ENCODE data around the gene KANSL1L. TPM values are rescaled to one million over a fixed set of nuclear protein-coding genes. Genes with fewer than 3 reads are reported as not detected.
A peak's percentile ranks its signal among the peaks of the same experiment; 100 is the strongest.

Gene KANSL1L
- total RNA-seq, 1 donor from 2014 or later, result 67.1 TPM

- no peak for DNase-seq (ENCODE audit: low read depth)
These were observed 177.2 kb downstream of the KANSL1L start for GRCh38 chr2:209993968-209994367.

- no peak for DNase-seq (ENCODE audit: low read depth)
These were observed 180.4 kb downstream of the KANSL1L start for GRCh38 chr2:209990838-209991237.

GRCh38 chr2:209988010-209988409 is 183.2 kb downstream of the KANSL1L start:
- no peak for DNase-seq (ENCODE audit: low read depth)

DNA sequence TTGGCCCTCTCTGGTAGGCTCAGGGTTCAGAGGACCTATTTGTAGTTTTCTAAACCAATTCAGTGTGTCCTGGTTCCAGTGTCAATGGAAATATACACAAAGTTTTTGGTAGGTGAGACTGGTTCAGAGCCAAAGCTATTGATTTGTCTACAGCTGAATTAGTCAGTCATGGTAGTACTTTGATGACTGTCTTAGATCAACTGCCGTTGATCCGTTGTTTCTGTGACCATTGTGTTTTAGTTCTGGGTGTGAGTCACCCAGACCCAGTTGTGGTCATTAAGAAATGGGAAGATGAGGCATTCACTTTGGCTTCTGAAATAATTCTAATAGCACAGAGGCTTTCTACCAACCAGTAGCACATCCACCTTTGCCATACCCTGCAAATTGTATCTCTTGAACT is 184.8 kb downstream of the KANSL1L start:
- peak; percentile 64 for DNase-seq (ENCODE audit: low read depth)

DNA sequence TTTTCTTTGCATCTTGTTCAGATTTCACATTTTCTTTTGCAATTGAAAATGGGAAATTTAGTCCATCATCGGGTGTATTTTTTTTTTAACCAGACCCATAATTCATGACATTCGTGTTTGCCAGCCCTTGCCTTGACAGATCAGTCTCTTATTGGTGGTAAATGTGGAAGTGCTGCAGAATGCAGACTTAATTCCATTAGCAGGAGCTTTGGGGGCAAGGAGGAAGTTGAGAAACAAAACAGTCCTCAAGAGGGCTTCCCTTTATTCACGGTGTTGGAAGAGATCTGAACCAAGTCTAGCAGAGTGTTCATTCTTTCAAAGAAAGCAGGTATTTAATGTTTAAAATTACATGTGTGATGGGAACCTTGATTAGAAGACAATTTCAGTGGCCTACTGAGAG is 185.3 kb downstream of the KANSL1L start:
- no peak for DNase-seq (ENCODE audit: low read depth)

DNA sequence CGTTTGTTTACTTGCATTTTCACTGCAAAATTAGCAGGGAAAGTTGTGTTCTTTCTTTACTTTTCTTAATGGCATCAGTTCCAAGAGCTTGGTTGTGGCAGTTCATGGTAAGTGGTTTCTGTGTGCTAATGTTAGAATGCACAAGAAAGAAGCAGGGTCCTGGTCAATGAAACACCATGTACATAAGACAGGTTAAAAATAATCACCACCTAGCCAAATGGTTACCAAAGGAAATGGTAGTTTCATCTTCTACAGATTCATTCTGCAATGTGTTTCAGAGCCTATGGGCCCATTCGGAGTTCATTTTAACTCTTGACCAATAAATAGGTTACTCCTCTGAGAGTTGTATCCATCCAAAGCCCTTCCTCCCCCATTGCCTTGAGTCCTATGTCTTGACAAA is 186.9 kb downstream of the KANSL1L start:
- DNase-seq (ENCODE audit: low read depth), result no peak

- DNase-seq (ENCODE audit: low read depth), result peak; percentile 66
These were observed 193.6 kb downstream of the KANSL1L start for GRCh38 chr2:209977386-209978239.

- DNase-seq (ENCODE audit: low read depth), result no peak
These were observed 194.4 kb downstream of the KANSL1L start for GRCh38 chr2:209976698-209977385.

GRCh38 chr2:209974576-209974975 is 196.6 kb downstream of the KANSL1L start:
- peak; percentile 86 for DNase-seq (ENCODE audit: low read depth)

DNA sequence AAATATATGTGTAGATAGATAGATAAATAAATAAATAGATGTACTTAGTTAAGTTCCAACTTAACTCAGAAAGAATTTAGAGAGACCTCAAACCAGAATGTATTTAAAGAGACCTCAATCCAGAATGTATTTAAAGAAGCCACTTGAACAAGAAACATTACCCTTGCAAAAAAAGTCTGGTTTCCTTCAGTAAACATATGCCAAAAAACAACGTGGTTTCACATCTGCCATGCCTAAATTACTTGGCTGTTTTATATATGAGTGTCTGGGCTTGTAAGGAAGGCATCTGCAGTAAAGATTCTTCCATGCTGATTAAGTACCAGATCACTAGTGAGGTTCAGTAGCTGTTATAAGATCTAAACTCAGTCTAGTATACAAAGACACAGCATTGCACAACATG is 197.9 kb downstream of the KANSL1L start:
- DNase-seq (ENCODE audit: low read depth), result no peak

Other genes with a start within 250 kb of the KANSL1L start
- 120 and 134 TPM in 2 replicates for gene RPE, start 168.8 kb downstream of the KANSL1L start, total RNA-seq
- 0.17 and 3.8 TPM in 2 replicates for gene ACADL, start 54.0 kb upstream of the KANSL1L start, total RNA-seq
- not detected in 2 replicates for gene MYL1, start 143.8 kb upstream of the KANSL1L start, total RNA-seq